ENCODE measurements around the gene KHDC3L. TPM values are rescaled to one million over a fixed set of nuclear protein-coding genes. Genes with fewer than 3 reads are reported as not detected.

Gene KHDC3L
- total RNA-seq, 1 donor from 2014 or later, result not detected

DNA sequence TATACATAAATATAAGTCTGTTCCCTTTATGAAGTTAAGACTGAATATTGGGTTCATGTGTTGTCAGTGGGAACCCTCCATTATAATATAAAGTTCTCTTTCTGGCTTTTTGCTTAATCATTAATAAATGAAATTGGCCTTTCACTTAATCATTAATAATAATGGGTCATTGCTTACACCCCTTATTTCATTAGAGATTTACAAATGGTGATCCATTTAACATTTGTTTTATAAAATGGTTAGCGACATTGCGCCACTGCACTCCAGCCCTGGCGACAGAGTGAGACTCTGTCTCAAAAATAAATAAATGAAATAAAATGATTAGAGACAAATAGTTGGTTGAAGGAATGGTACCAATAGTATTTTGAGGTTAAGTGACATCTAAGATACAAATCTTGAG is 50.6 kb downstream of the KHDC3L start:
- no peaks in the 10 kb centered on the region for H3K9me3 Mint-ChIP-seq
- H3K4me3 Mint-ChIP-seq, result no peak overlapping the region
- DNase-seq, result no peak
- no peaks in the 10 kb centered on the region for H3K27me3 Mint-ChIP-seq
- H3K36me3 Mint-ChIP-seq (ENCODE audit: low read depth), result peaks cover 26% of the 10 kb centered on the region
- CTCF ChIA-PET, result no interaction called here
- no peak overlapping the region for H3K27ac Mint-ChIP-seq
- H3K4me1 Mint-ChIP-seq, result no peaks in the 10 kb centered on the region
- POLR2A ChIA-PET, result no interaction called here
- ATAC-seq (ENCODE audit: low read depth), result no peak
- TF ChIP-seq, protein P1, sequence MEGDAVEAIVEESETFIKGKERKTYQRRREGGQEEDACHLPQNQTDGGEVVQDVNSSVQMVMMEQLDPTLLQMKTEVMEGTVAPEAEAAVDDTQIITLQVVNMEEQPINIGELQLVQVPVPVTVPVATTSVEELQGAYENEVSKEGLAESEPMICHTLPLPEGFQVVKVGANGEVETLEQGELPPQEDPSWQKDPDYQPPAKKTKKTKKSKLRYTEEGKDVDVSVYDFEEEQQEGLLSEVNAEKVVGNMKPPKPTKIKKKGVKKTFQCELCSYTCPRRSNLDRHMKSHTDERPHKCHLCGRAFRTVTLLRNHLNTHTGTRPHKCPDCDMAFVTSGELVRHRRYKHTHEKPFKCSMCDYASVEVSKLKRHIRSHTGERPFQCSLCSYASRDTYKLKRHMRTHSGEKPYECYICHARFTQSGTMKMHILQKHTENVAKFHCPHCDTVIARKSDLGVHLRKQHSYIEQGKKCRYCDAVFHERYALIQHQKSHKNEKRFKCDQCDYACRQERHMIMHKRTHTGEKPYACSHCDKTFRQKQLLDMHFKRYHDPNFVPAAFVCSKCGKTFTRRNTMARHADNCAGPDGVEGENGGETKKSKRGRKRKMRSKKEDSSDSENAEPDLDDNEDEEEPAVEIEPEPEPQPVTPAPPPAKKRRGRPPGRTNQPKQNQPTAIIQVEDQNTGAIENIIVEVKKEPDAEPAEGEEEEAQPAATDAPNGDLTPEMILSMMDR (IDR thresholded peaks at IDR 0.05), result no peak
- intact Hi-C loops (cut with micrococcal nuclease), result no loop called here

Other genes with a start within 250 kb of the KHDC3L start
- not detected in 2 replicates for gene KHDC1L, start 137.2 kb upstream of the KHDC3L start, total RNA-seq
- gene KHDC1, start 99.5 kb upstream of the KHDC3L start, total RNA-seq, result 2.4 and 2.7 TPM in 2 replicates
- gene DPPA5, start 8.4 kb upstream of the KHDC3L start, total RNA-seq, result not detected in 2 replicates
- 0.22 TPM in 1 of 2 replicates, not detected in the other for gene OOEP, start 7.2 kb downstream of the KHDC3L start, total RNA-seq
- gene DDX43, start 32.2 kb downstream of the KHDC3L start, total RNA-seq, result 1.4 and 1.6 TPM in 2 replicates
- gene CGAS, start 89.6 kb downstream of the KHDC3L start, total RNA-seq, result 22.7 and 24.3 TPM in 2 replicates
- gene MTO1, start 99.1 kb downstream of the KHDC3L start, total RNA-seq, result 58.5 and 59.3 TPM in 2 replicates
- gene EEF1A1, start 158.4 kb downstream of the KHDC3L start, total RNA-seq, result 19,962 and 22,096 TPM in 2 replicates